Endothelial cell of umbilical vein (primary cell): Measurements from ENCODE around the gene EVC2. TPM values are rescaled to one million over a fixed set of nuclear protein-coding genes. Genes with fewer than 3 reads are reported as not detected.
A peak's percentile ranks its signal among the peaks of the same experiment; 100 is the strongest.

ENCODE experiments used
- BruUV-seq: library from RNA; stranded (reverse); fragments of 400-500 nt; replicated peaks from 2 replicates; lab custom pipeline; 2021; lab: Mats Ljungman, UMichigan
- CTCF ChIA-PET: fragments of 300-600, 350-600 bp; sonication (Branson Sonifier 250); formaldehyde crosslinking; loops from one replicate; lab custom pipeline; 2021; ENCODE audit warnings: antibody characterized with exemption, inconsistent platforms; lab: Charles Lee
- POLR2A ChIA-PET: fragments of 300-600, 350-600 bp; sonication (Branson Sonifier 250); formaldehyde crosslinking; loops from one replicate; lab custom pipeline; 2021; ENCODE audit warnings: antibody characterized with exemption, inconsistent platforms; lab: Charles Lee
- DNase-seq: peaks from one replicate; pipeline ENCODE4 v3.0.0-alpha.2; 2011; ENCODE audit warnings: low read depth, low spot score
- FAIRE-seq: peaks from 2 replicates; lab custom pipeline; 2011; peaks lifted over from hg19 to GRCh38; lab: Jason Lieb, UNC
- H2AFZ ChIP-seq: 2 replicates; pipeline ENCODE4 v1.6.0; 2012; ENCODE audit warnings: low read depth, low read length, control low read depth, inconsistent platforms
- H3K27ac ChIP-seq: 2 replicates; pipeline ENCODE4 v1.5.1; 2011; ENCODE audit warnings: low read depth, mild to moderate bottlenecking, control low read depth, low read length, moderate library complexity; ENCODE audit not compliant: insufficient read depth
- H3K27me3 ChIP-seq, 2 experiments: 2 replicates each; pipeline versions ENCODE4 v1.6.0 to v1.6.1; 2011; ENCODE audit warnings: low read length in 2 of 2, mixed read lengths in 1 of 2; ENCODE audit not compliant: control insufficient read depth in 2 of 2, insufficient read depth in 2 of 2
- H3K36me3 ChIP-seq, 2 experiments: 2 replicates in 1 of 2; 3 replicates in 1 of 2; pipeline ENCODE4 v1.5.1; 2011; ENCODE audit warnings: low read length in 2 of 2, mild to moderate bottlenecking in 1 of 2, moderate library complexity in 1 of 2; ENCODE audit not compliant: control insufficient read depth in 2 of 2, insufficient read depth in 2 of 2; ENCODE audit errors: extremely low read depth in 1 of 2
- H3K4me1 ChIP-seq: 3 replicates; pipeline ENCODE4 v1.5.1; 2011; ENCODE audit warnings: mild to moderate bottlenecking, low read length; ENCODE audit not compliant: control insufficient read depth, insufficient read depth; ENCODE audit errors: extremely low read depth
- H3K4me2 ChIP-seq: 2 replicates; pipeline ENCODE4 v1.6.1; 2011; ENCODE audit warnings: low read length, control low read depth, mixed read lengths; ENCODE audit not compliant: insufficient read depth
- H3K4me3 ChIP-seq, 3 experiments: fragments of 200-600 bp in 1 of 3; sonication (generic), shearing (Covaris generic) in 1 of 3; replicated peaks in 1 of 3; 2 replicates each; pipeline ENCODE4 v1.5.1; 2011 to 2016; ENCODE audit warnings: control low read depth in 3 of 3, low read length in 3 of 3, mild to moderate bottlenecking in 2 of 3, inconsistent platforms in 1 of 3, low read depth in 1 of 3, moderate library complexity in 1 of 3; ENCODE audit not compliant: insufficient read depth in 1 of 3
- H3K79me2 ChIP-seq: 2 replicates; pipeline ENCODE4 v1.6.0; 2012; ENCODE audit warnings: low read length, inconsistent platforms; ENCODE audit not compliant: control insufficient read depth, insufficient read depth
- H3K9ac ChIP-seq: replicated peaks from 2 replicates; pipeline ENCODE3; 2011; ENCODE audit warnings: low read length, control low read depth; ENCODE audit not compliant: insufficient read depth; ENCODE audit errors: extremely low read depth
- H3K9me1 ChIP-seq: replicated peaks from 3 replicates; pipeline ENCODE4 v1.6.0; 2011; ENCODE audit warnings: mild to moderate bottlenecking, low read length; ENCODE audit not compliant: control insufficient read depth, insufficient read depth; ENCODE audit errors: extremely low read depth
- H3K9me3 ChIP-seq: replicated peaks from 2 replicates; pipeline ENCODE4 v1.5.1; 2012; ENCODE audit warnings: low read length, inconsistent platforms; ENCODE audit not compliant: control insufficient read depth, insufficient read depth
- H4K20me1 ChIP-seq: replicated peaks from 2 replicates; pipeline ENCODE3; 2011; ENCODE audit warnings: mild to moderate bottlenecking, low read length; ENCODE audit not compliant: control insufficient read depth, insufficient read depth; ENCODE audit errors: extremely low read depth
- CTCF ChIP-seq, 2 donors: IDR thresholded peaks; 1 replicate in 1 of 2; 2 replicates in 1 of 2; pipeline ENCODE4 v1.5.1; 2011; ENCODE audit warnings: low read length in 2 of 2, mild to moderate bottlenecking in 2 of 2, moderate library complexity in 2 of 2, control low read depth in 1 of 2, inconsistent platforms in 1 of 2, low read depth in 1 of 2; ENCODE audit not compliant: insufficient read depth in 1 of 2; ENCODE audit errors: extremely low read depth in 1 of 2
- EZH2 ChIP-seq: IDR thresholded peaks from 2 replicates; pipeline ENCODE4 v1.6.1; 2012; ENCODE audit warnings: borderline replicate concordance, low read depth, mild to moderate bottlenecking, moderate library complexity, low read length, inconsistent platforms; ENCODE audit not compliant: severe bottlenecking
- FOS ChIP-seq: IDR thresholded peaks from 2 replicates; pipeline ENCODE4 v1.6.1; 2011; ENCODE audit warnings: mild to moderate bottlenecking, low read length, moderate library complexity, borderline replicate concordance; ENCODE audit not compliant: insufficient read depth
- GATA2 ChIP-seq: IDR thresholded peaks from 2 replicates; pipeline ENCODE4 v1.7.0; 2011; ENCODE audit warnings: low read depth, mild to moderate bottlenecking, moderate library complexity, mixed read lengths, low read length; ENCODE audit not compliant: insufficient read length, insufficient read depth
- JUN ChIP-seq: IDR thresholded peaks from 2 replicates; pipeline ENCODE4 v1.6.1; 2011; ENCODE audit warnings: borderline replicate concordance, low read depth; ENCODE audit not compliant: insufficient read length, insufficient read depth
- MAX ChIP-seq: IDR thresholded peaks from 2 replicates; pipeline ENCODE4 v1.6.1; 2011; ENCODE audit not compliant: insufficient read depth, insufficient read length
- MYC ChIP-seq: IDR thresholded peaks from one replicate; pipeline ENCODE4 v1.6.1; 2011; ENCODE audit warnings: mild to moderate bottlenecking, low read depth, low read length
- POLR2A ChIP-seq: IDR thresholded peaks from 2 replicates; pipeline ENCODE4 v1.6.1; 2012; ENCODE audit warnings: low read depth, mild to moderate bottlenecking, control low read depth, low read length
- POLR2AphosphoS5 ChIP-seq: IDR thresholded peaks from 2 replicates; pipeline ENCODE4 v1.6.1; 2012; ENCODE audit warnings: low read depth, mild to moderate bottlenecking, control low read depth, low read length, moderate library complexity; ENCODE audit not compliant: insufficient read depth
- dilution Hi-C: fragments of 300-500 bp; cut with MboI; formaldehyde crosslinking; loops from one replicate; pipeline ENCODE4 v1.15.0; 2019; ENCODE audit warnings: low sequenced_read_pairs; ENCODE audit not compliant: extremely low pct_ligation_motif_present
- intact Hi-C: fragments of 100-400 bp; cut with micrococcal nuclease; formaldehyde crosslinking; loops from one replicate; pipeline ENCODE4 v1.10.0; 2022
- polyA plus RNA-seq, 4 experiments: library from polyadenylated mRNA; depleted of rRNA in 3 of 4; stranded (reverse) in 3 of 4; unstranded in 1 of 4; fragments of >200 nt; gene quantifications; 2 replicates each; pipeline versions ENCODE4 v1.2.1 to v1.2.3, GENCODE V29; 2011 to 2012; ENCODE audit warnings: missing spikeins in 1 of 4
- total RNA-seq: library from RNA; stranded (reverse); gene quantifications from 2 replicates; pipeline ENCODE4 v1.2.3, GENCODE V29; 2021

Gene EVC2
- total and polyA plus RNA-seq, 2 donors (not counting 3 experiments of a cell fraction or from before 2014, with no cell fraction given) = 1.7 to 8.8 TPM

- H4K20me1 ChIP-seq = no peaks in the 10 kb centered on the region
- FAIRE-seq = no peak
- intact Hi-C loops (no loop called here), dilution Hi-C loops (no loop called here)
- POLR2A ChIA-PET = interaction anchor here (0.6 kb wide), 1 partner anchor 30 kb away, joined by 3 read pairs; no protein-coding TSS in a partner anchor
- CTCF ChIA-PET = no interaction called here
- H2AFZ ChIP-seq = no peak overlapping the region
- no peaks in the 10 kb centered on the region for H3K79me2 ChIP-seq
- peak overlapping the region; percentile 71 for H3K27ac ChIP-seq
- no peak overlapping the region for H3K4me2 ChIP-seq
- no peaks in the 10 kb centered on the region for H3K36me3 ChIP-seq
- H3K27me3 ChIP-seq = no peaks in the 10 kb centered on the region
- no peak overlapping the region for H3K4me3 ChIP-seq
- no peaks in the 10 kb centered on the region for H3K9me3 ChIP-seq
- BruUV-seq = no TSS peak
- H3K9me1 ChIP-seq = no peaks in the 10 kb centered on the region
- peaks cover 4% of the 10 kb centered on the region for H3K4me1 ChIP-seq
- DNase-seq = peak; percentile 6
- no peak overlapping the region for H3K9ac ChIP-seq
- TF ChIP-seq GATA2 = no peak
- TF ChIP-seq EZH2 = no peak
- no peak for TF ChIP-seq POLR2A
- no peak for TF ChIP-seq JUN
- TF ChIP-seq MYC = no peak
- no peak for TF ChIP-seq FOS
- no peak for TF ChIP-seq CTCF (IDR thresholded peaks at IDR 0.05; ENCODE audit: extremely low read depth in 1 of 2, insufficient read depth in 1 of 2, low read depth in 1 of 2, low read length in 2 of 2)
- no peak for TF ChIP-seq POLR2AphosphoS5
- no peak for TF ChIP-seq MAX
Measured at GRCh38 chr4:5554376-5554775, 154.0 kb downstream of the EVC2 start.
